ENCODE measurements around the gene PRKCI. TPM values are rescaled to one million over a fixed set of nuclear protein-coding genes. Genes with fewer than 3 reads are reported as not detected.

The PRKCI gene
- total RNA-seq, 1 experiment from 2014 or later, result 90.6 TPM

DNA sequence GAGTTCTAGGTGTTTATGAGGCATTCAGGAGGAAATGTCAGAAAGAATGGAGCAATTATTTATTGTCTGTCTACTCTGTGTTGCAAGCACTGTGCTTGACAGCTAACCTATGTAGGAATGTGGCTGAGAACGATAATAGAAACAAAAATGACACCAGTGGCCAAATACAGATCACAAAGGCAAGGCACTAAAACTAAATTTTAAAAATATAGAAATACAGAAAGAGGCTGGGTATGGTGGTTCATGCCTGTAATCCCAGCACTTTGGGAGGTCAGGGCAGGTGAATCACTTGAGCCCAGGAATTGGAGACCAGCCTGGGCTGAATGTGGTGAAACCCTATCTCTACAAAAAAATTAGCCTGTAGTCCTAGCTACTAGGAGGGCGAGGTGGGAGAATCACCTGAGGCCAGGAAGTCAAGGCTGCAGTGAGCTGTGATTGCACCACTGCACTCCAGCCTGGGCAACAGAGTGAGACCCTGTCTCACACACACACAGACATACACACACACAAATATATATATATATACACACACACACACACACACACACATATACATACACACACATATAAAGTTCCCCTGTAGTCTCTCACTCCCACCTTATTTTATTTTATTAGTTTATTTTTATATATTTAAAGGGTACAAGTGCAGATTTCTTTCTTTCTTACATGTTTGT is 6.0 kb downstream of the PRKCI start:
- H3K4me3 Mint-ChIP-seq, result no peak overlapping the region
- CTCF ChIA-PET, result interaction anchor here (0.5 kb wide), 1 partner anchor 278 kb away, joined by 5 read pairs; no protein-coding TSS in a partner anchor
- no peaks in the 10 kb centered on the region for H3K9me3 Mint-ChIP-seq
- H3K27ac Mint-ChIP-seq, result peak overlapping the region; percentile 42; the same call in 1 of the 2 replicates
- POLR2A ChIA-PET, result no interaction called here
- peaks cover 42% of the 10 kb centered on the region for H3K4me1 Mint-ChIP-seq
- DNase-seq (ENCODE audit: low spot score), result no peak
- H3K27me3 Mint-ChIP-seq (ENCODE audit: low read depth), result no peaks in the 10 kb centered on the region
- TF ChIP-seq ZNF121 (CRISPR knock-in tag; IDR thresholded peaks at IDR 0.05) (peak; percentile 93), TEAD4 (CRISPR knock-in tag; IDR thresholded peaks at IDR 0.05) (no peak), NFATC4 (CRISPR knock-in tag; IDR thresholded peaks at IDR 0.05) (no peak), KAT7 (CRISPR knock-in tag; IDR thresholded peaks at IDR 0.05; ENCODE audit: borderline replicate concordance) (no peak)
- TF ChIP-seq, protein P1, sequence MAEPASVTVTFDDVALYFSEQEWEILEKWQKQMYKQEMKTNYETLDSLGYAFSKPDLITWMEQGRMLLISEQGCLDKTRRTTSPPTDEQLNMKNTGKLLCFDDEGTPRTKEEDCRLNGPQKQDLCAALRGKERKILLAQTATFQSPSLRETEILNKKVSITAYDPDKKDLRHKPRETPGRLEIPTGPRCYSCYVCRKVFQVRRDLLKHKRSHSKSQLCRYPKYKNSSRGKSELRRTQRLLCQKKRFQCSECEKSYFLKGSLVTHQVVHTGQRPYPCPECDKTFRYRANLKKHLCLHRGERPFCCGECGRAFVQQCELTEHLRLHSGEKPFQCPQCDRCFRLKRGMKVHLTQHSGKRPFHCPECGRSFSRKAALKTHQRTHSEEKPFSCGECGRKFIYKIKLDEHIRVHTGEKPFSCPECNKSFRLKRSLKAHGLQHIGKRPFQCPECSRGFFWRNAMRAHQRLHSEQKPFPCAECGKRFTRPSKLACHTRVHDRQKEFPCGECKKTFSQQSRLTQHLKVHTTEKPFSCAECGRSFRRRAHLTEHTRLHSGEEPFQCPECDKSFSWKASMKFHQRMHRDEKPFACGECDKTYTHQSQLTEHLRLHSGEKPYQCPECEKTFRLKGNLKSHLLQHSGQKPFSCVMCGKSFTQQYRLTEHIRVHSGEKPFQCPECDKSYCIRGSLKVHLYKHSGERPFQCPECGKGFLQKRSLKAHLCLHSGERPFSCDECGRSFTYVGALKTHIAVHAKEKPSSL (CRISPR knock-in tag; conservative IDR thresholded peaks at IDR 0.05), result no peak
- peak; percentile 34 for ATAC-seq
- H3K36me3 Mint-ChIP-seq, result no peaks in the 10 kb centered on the region

DNA sequence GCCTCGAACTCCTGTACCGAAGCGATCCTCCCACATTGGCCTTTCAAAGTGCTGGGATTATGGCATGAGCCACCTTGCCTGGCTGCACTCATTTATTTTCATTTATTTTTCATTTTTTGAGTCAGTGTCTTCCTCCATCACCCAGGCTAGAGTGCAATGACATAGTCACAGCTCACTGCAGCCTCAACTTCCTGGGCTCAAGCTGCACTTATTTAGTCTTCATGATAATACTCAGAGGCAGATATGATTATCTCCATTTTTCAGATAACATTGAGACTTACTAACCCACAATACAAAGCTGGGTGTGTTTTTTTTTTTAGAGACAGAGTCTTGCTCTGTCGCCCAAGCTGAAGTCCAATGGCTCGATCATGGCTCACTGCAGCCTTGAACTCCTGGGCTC is 10.0 kb downstream of the PRKCI start:
- ChIA-PET CTCF (no interaction called here), POLR2A (no interaction called here)
- peaks cover 16% of the 10 kb centered on the region for H3K36me3 Mint-ChIP-seq
- peak overlapping the region; percentile 80 for H3K27ac Mint-ChIP-seq
- no peak overlapping the region for H3K4me3 Mint-ChIP-seq
- peaks cover 12% of the 10 kb centered on the region for H3K4me1 Mint-ChIP-seq
- H3K9me3 Mint-ChIP-seq, result no peaks in the 10 kb centered on the region
- DNase-seq (ENCODE audit: low spot score), result no peak
- H3K27me3 Mint-ChIP-seq (ENCODE audit: low read depth), result no peaks in the 10 kb centered on the region
- TF ChIP-seq, protein P1 (CRISPR knock-in tag; conservative IDR thresholded peaks at IDR 0.05), result no peak
- TF ChIP-seq CREM (CRISPR knock-in tag; IDR thresholded peaks at IDR 0.05) (no peak), GRHL2 (CRISPR knock-in tag; IDR thresholded peaks at IDR 0.05; ENCODE audit: insufficient replicate concordance, severe bottlenecking) (no peak), SOX15 (CRISPR knock-in tag; IDR thresholded peaks at IDR 0.05) (no peak), ZNF317 (CRISPR knock-in tag; IDR thresholded peaks at IDR 0.05; ENCODE audit: borderline replicate concordance, low read depth) (no peak), FOXP1 (CRISPR knock-in tag; IDR thresholded peaks at IDR 0.05; ENCODE audit: borderline replicate concordance) (no peak), GTF2I (CRISPR knock-in tag; conservative IDR thresholded peaks at IDR 0.05) (no peak), NR1H2 (CRISPR knock-in tag; IDR thresholded peaks at IDR 0.05) (no peak), GABPB1 (CRISPR knock-in tag; IDR thresholded peaks at IDR 0.05) (no peak)
- TF ChIP-seq, protein P2, sequence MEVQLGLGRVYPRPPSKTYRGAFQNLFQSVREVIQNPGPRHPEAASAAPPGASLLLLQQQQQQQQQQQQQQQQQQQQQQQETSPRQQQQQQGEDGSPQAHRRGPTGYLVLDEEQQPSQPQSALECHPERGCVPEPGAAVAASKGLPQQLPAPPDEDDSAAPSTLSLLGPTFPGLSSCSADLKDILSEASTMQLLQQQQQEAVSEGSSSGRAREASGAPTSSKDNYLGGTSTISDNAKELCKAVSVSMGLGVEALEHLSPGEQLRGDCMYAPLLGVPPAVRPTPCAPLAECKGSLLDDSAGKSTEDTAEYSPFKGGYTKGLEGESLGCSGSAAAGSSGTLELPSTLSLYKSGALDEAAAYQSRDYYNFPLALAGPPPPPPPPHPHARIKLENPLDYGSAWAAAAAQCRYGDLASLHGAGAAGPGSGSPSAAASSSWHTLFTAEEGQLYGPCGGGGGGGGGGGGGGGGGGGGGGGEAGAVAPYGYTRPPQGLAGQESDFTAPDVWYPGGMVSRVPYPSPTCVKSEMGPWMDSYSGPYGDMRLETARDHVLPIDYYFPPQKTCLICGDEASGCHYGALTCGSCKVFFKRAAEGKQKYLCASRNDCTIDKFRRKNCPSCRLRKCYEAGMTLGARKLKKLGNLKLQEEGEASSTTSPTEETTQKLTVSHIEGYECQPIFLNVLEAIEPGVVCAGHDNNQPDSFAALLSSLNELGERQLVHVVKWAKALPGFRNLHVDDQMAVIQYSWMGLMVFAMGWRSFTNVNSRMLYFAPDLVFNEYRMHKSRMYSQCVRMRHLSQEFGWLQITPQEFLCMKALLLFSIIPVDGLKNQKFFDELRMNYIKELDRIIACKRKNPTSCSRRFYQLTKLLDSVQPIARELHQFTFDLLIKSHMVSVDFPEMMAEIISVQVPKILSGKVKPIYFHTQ (CRISPR knock-in tag; IDR thresholded peaks at IDR 0.05), result no peak
- TF ChIP-seq, protein P3, sequence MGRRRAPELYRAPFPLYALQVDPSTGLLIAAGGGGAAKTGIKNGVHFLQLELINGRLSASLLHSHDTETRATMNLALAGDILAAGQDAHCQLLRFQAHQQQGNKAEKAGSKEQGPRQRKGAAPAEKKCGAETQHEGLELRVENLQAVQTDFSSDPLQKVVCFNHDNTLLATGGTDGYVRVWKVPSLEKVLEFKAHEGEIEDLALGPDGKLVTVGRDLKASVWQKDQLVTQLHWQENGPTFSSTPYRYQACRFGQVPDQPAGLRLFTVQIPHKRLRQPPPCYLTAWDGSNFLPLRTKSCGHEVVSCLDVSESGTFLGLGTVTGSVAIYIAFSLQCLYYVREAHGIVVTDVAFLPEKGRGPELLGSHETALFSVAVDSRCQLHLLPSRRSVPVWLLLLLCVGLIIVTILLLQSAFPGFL (CRISPR knock-in tag; IDR thresholded peaks at IDR 0.05; ENCODE audit: borderline replicate concordance), result no peak
- TF ChIP-seq, protein P4, sequence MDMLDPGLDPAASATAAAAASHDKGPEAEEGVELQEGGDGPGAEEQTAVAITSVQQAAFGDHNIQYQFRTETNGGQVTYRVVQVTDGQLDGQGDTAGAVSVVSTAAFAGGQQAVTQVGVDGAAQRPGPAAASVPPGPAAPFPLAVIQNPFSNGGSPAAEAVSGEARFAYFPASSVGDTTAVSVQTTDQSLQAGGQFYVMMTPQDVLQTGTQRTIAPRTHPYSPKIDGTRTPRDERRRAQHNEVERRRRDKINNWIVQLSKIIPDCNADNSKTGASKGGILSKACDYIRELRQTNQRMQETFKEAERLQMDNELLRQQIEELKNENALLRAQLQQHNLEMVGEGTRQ (CRISPR knock-in tag; IDR thresholded peaks at IDR 0.05), result no peak
- TF ChIP-seq, protein P5, sequence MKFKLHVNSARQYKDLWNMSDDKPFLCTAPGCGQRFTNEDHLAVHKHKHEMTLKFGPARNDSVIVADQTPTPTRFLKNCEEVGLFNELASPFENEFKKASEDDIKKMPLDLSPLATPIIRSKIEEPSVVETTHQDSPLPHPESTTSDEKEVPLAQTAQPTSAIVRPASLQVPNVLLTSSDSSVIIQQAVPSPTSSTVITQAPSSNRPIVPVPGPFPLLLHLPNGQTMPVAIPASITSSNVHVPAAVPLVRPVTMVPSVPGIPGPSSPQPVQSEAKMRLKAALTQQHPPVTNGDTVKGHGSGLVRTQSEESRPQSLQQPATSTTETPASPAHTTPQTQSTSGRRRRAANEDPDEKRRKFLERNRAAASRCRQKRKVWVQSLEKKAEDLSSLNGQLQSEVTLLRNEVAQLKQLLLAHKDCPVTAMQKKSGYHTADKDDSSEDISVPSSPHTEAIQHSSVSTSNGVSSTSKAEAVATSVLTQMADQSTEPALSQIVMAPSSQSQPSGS (CRISPR knock-in tag; IDR thresholded peaks at IDR 0.05; ENCODE audit: borderline replicate concordance, low read depth), result no peak
- no peak for ATAC-seq

Measured in WTC11 (cell line).